GM18870 (cell line): ENCODE results near the gene KIT.
"Not testable (repeated sequence)": the region's sequence is repeated elsewhere in the genome, so short reads cannot be mapped to it uniquely, and the experiment has no call there.

Experiments used
- ATAC-seq: cut with Tn5 transposase; IDR thresholded peaks from one replicate; pipeline ENCODE4 v1.9.1; 2021; ENCODE audit warnings: moderate library complexity; ENCODE audit not compliant: unreplicated experiment

The KIT gene

GRCh38 chr4:54657551-54658251, at the start of gene KIT:
Gene KIT (plus strand): TSS chr4:54657957. CDS start chr4:54658015, 58 bp downstream.
- ATAC-seq: no peak

- ATAC-seq: no peak
Measured at GRCh38 chr4:54609310-54609709, 48.4 kb upstream of the KIT start.

DNA sequence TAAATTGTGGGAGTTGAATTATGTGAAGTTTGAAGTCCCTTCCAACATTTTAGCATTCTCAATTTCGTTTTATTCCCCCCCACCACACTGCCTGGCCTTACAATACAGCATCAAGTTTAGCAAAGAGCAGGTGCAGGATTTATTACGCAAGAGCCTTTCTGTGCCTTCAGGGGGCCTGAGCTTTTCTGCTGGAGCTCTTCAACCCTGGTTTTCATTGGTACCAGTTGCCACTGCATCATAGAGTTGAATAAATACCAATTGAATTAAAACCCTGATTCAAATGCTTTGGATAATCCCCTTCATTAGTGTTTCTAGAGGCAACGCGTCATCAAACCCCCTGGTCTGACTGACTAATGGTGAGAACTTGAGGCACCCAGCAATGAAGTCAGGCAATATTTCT, 43.6 kb upstream of the KIT start:
- ATAC-seq: no peak

DNA sequence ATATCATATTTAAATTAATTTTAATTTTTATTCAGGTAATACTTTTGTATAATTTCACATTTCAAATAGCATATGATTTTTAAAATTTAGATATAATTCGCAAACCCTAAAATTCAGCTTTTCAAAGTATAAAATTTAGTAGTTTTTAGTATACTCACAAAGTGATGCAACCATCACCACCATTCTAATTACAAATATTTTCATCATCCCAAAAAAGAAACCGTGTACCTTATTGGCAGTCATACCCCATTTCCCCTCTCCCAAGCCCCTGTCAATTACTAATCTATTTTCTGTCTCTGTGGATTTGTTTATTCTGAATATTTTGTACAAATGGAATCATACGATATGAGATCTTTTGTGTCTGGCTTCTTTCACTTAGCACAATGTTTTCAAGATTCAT, 37.0 kb upstream of the KIT start:
- no peak for ATAC-seq

GRCh38 chr4:54625391-54625790, 32.4 kb upstream of the KIT start:
- ATAC-seq: no peak

GRCh38 chr4:54626113-54626512, 31.6 kb upstream of the KIT start:
- ATAC-seq: no peak

GRCh38 chr4:54632537-54632936, 25.2 kb upstream of the KIT start:
- ATAC-seq: no peak

- ATAC-seq: not testable (repeated sequence)
Measured at GRCh38 chr4:54633102-54633740, 24.5 kb upstream of the KIT start.

- no peak for ATAC-seq
Measured at GRCh38 chr4:54635318-54635717, 22.4 kb upstream of the KIT start.

DNA sequence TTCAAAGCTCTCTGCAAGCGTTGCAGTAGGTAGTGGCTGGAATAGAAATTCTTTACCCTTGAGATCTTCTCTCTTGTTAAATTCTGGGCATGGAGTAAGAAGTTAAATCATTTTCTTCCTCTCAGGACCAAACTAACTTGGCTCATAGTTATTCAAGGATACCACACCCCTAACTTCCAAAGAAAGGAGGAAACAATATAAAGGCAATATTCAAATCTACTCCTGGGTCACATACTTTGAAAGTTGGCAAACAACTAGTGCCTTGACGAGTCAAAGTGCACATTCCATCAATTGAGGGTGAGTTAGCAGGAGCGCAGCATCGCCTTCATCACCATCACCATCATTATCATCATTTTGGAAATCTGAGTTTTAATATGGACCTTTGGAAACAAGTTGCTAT, 20.4 kb upstream of the KIT start:
- ATAC-seq: no peak

GRCh38 chr4:54641101-54641500, 16.7 kb upstream of the KIT start:
- not testable (repeated sequence) for ATAC-seq

DNA sequence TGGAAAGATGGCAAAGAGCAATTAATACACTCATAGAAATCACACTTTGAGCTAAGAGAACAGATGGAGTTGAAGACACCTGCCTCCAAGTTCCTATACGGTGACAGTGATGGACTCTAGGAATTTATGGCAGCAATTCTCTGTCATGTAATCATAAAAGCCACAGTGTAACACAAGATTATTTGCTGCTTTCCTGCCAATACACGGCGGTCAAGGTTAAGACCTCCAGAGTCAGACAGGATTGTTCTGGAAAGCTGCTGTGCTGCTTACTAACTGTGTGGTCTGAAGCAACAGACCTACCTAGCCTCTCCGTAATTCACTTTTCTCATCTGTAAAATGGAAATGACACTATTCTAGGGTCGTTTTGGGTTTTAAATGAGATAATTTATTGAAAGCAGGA, 14.6 kb upstream of the KIT start:
- no peak for ATAC-seq

- ATAC-seq: no peak
Measured at GRCh38 chr4:54643958-54644751, 13.6 kb upstream of the KIT start.

DNA sequence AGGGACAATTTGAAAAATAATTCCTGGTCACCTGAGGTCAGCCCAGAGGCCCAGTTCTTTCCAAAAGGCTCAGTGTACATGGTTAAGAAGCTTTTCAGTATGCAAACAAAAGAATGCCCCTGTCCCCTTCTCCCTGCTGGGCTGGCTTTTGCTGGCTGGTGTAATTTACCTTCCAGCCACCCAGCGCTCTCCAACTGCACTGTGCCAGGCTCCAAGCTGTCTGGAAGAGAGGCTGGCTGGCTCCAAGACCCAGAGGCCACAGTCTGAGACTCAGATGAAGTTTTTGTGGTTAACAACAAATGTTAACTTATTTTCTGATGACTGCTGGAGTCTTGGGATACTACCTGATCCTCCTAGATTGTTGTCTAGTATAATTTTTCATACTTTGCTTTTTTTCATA, 11.9 kb upstream of the KIT start:
- no peak for ATAC-seq

DNA sequence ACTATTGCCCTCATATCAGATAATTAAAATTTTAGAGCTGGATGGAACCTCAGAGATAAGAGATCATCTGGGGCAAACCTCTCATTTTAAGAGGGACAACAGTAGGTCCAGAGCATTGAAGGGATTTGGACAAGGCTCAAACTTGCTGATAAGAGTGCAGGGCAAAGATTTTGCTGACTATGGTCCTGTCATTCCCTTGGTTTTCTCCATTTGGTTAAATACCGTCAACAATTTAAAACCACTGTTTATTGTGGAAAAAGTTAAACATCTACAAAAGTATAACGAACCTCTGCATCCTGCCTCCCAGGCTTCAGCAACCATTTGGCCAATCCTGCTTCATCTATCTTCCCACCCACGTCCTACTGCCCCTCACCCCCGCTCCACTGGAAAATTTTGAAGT, 10.7 kb upstream of the KIT start:
- no peak for ATAC-seq

DNA sequence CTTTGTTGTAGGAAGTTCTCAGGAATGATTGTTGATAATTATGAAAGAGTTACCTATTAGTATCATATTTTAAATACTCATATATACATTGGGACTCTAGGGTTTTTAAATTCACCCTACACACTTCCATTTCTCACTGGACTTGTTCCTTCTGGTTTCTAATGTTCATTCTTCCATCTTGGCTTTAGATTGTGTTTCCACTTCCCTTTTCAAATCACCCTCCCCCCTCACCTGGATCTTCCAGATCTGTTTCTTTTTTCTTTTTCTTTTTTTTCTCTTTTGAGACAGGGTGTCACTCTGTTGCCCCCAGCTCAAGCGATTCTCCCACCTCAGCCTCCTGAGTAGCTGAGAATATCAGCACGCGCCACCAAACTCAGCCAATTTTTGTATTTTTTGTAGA, 6.7 kb upstream of the KIT start:
- ATAC-seq: no peak

DNA sequence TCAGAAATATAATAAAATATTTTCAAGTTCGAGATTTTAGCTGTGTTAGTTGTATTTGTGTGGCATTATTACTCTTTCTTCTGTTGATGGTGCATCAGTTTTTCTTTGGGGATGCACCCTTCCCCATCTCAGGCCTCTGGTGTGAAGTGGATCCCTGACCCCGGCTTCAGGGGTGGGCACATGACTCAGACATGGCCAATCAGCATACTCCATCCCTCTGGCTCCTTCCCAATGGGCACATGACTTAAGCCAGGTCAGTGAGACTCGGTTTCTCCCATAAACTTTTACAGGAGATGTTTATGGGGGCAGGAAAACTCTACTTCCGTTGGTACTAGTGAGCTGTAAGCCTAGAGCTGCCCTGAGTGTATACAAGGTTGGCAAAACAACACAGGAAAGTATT, 3.0 kb upstream of the KIT start:
- no peak for ATAC-seq

- ATAC-seq: no peak
Measured at GRCh38 chr4:54657185-54657550, 589 bp upstream of the KIT start.

GRCh38 chr4:54658252-54659093, 716 bp downstream of the KIT start:
- ATAC-seq: no peak

GRCh38 chr4:54659313-54659712, 1.6 kb downstream of the KIT start:
- ATAC-seq: no peak
